Gastroesophageal sphincter (tissue), 3 donors: Measurements from ENCODE around the gene PCID2.

ENCODE experiments used
- EP300 ChIP-seq: sonication (generic); formaldehyde crosslinking; IDR thresholded peaks from one replicate; pipeline ENCODE4 v1.6.1; 2017; ENCODE audit warnings: antibody characterized with exemption, mild to moderate bottlenecking
- POLR2A ChIP-seq, 2 donors: fragments of 450-650 bp; IDR thresholded peaks; one replicate each; pipeline ENCODE4 v1.6.1; 2017; ENCODE audit warnings: antibody characterized with exemption in 2 of 2, mild to moderate bottlenecking in 2 of 2, moderate library complexity in 1 of 2
- POLR2AphosphoS5 ChIP-seq: sonication (generic); formaldehyde crosslinking; IDR thresholded peaks from one replicate; pipeline ENCODE4 v1.6.1; 2017; ENCODE audit warnings: antibody characterized with exemption
- TF ChIP-seq, protein P1 (sequence below), 4 experiments: fragments of 200-600 bp in 2 of 4; fragments of 450-650 bp in 2 of 4; sonication (generic) in 1 of 4; IDR thresholded peaks; one replicate each; pipeline ENCODE4 v1.5.1; 2017 to 2019; ENCODE audit warnings: antibody characterized with exemption in 4 of 4, mild to moderate bottlenecking in 2 of 4, moderate library complexity in 2 of 4

DNA sequence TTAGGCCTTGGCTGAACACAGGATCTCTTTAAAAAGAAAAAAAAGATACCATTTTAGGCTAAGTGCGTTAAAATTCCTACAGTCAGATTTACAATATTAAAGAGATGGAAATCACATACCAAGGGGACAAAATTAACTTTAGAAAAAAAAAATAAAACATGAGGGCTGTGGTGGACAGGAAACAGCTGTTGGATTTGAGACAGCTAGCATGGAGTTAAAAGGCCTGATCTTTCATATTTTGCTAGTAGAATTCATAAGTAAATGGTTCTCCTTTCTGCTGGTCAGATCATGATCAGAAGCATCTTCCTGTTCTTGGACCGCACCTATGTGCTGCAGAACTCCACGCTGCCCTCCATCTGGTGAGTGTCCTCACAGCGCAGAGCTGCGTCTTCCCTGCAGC is 20.7 kb upstream of the PCID2 start:
- TF ChIP-seq, protein P1, sequence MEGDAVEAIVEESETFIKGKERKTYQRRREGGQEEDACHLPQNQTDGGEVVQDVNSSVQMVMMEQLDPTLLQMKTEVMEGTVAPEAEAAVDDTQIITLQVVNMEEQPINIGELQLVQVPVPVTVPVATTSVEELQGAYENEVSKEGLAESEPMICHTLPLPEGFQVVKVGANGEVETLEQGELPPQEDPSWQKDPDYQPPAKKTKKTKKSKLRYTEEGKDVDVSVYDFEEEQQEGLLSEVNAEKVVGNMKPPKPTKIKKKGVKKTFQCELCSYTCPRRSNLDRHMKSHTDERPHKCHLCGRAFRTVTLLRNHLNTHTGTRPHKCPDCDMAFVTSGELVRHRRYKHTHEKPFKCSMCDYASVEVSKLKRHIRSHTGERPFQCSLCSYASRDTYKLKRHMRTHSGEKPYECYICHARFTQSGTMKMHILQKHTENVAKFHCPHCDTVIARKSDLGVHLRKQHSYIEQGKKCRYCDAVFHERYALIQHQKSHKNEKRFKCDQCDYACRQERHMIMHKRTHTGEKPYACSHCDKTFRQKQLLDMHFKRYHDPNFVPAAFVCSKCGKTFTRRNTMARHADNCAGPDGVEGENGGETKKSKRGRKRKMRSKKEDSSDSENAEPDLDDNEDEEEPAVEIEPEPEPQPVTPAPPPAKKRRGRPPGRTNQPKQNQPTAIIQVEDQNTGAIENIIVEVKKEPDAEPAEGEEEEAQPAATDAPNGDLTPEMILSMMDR (IDR thresholded peaks at IDR 0.05), result no peak
- TF ChIP-seq POLR2A (IDR thresholded peaks at IDR 0.05), result no peak
- no peak for TF ChIP-seq EP300
- TF ChIP-seq POLR2AphosphoS5, result no peak
